ENCODE measurements around the gene CHD2.
A peak's percentile ranks its signal among the peaks of the same experiment; 100 is the strongest.

The CHD2 gene

DNA sequence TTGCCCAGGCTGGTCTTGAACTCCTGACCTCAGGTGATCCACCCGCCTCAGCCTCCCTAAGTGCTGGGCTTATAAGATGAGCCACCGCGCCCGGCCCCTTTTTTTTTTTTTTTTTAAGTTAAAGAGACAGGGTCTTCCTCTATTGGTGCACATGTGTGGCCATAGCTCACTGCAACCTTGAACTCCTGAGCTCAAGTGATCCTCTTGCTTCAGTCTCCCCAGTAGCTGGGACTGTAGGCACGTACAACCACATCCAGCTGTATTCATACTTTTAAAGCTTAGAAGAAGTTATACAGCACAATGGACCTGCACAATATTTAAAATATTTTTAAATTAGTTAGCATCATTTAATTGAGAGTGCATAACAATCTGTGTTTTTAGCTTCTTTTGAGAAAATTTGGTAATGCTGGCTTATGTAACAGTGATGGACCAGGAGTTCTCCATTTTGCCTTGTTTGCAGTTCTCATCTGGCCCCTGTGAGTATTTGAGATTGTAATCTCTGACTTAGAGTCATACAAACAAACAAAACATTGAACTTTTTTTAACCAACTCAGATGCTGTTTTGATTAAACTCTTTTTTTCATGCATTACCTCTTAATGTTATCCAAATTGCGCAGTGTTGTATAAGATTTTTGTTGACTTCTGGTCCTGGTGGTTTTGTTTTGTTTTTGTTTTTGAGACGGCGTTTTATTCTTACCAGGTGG lies 33.0 kb downstream of the CHD2 start:
- no peak for DNase-seq

DNA sequence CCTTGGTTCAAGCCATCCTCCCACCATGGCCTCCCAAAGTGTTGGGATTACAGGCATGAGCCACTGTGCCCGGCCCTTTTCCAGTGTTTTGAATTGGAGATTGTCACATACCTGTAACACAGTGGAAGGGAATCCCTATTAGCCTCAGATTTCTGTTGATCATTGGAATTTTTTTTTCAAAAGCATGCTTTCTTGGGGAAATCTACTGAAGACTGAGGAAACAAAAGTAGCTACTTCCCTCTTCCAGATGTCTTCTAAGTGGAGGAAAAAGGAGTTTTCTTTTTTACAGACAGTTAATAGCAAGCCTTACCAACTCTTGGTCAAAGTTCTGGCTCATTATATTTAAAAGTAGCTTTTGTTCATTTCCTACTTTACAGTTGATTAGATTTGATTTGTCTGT lies 33.7 kb downstream of the CHD2 start:
- no peak for DNase-seq

DNA sequence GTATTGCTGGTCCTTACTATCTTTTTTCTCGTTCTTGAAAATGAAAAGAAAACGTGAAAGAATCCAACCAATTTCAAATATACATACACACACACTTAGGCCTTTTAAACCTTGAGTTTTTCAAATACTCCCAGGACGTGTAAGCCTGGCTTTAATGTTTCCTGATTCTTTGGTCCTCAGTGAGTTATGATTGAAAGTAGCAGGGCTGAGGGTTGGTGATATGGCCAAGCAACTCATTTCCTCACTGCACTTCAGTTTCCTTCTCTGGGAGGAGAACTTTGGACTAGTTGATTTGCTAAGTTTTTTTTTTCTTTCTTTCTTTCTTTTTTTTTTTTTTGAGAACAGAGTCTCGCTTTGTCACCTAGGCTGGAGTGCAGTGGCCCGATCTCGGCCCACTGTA lies 34.6 kb downstream of the CHD2 start:
- no peak for DNase-seq

DNA sequence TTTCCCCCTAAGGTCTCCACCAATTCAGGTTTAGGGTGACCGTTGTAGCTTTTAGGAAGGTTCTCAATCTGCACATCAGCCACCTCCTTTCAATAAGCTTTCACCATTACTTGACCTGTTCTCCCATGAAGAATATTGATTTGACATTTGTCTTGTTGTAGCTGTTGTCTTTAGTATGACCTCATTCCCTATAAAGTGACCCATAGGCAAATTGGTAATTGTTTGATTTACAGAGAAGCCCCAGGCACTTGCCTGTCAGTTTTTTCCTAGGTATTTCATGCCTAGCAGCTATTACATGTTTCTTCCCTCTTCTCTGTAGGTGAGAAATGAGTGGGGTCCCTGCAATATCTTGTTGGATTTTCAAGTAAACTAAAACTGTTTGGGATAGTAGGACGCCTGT lies 36.0 kb downstream of the CHD2 start:
- no peak for DNase-seq

DNA sequence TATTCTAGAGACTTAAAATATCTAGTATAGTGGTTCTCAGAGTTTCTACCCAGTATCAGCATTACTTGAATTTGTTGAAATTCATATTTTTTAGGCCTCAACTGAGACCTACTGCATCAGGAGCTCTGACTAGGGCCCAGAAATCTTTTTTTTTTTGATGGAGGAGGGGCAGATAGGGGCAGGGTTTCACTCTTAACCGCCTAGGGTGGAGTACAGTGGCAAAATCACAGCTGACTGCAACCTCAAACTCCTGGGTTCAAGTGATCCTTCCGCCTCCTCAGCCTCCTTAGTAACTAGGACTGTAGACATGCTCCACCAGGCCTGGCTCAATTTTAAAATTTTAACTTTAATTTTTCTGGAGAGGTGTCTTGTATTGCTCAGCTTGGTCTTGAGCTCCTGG lies 36.6 kb downstream of the CHD2 start:
- DNase-seq, result no peak

DNA sequence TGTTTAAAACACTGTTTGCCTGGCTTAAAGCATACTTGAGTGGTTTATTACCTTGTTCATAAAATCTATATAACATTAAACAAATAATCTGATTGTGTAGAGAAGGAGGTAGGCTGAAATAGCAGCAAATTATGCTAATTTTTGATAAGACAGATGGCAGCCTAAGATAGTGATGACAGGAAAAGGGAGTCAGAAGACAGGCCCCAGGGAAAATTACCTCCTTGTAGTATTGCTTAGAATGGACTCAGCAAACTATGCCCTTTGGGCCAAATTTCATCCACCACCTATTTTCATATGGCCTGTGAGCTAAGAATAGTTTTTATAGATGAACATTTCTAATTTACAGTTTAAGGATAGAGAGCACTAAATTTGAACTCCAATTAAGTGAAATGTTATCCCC lies 37.8 kb downstream of the CHD2 start:
- DNase-seq, result no peak

DNA sequence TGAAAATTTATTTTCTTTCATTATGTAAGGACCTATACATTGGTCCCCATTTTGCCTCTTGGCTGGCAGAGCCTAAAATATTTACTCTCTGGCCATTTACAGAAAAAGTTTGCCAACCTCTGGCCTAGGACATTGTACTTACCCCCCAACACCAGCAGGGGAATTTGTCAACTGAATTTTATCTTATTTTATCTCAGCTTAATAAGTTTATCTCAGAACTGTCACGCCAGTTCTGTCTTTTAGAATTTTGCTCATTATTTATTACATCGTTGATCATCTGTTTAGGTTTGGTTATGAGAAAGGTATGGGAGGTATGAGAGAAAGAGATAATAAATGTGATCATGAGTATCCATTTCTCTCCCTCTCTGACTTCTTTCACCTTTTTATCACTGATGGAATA lies 38.3 kb downstream of the CHD2 start:
- DNase-seq, result no peak

DNA sequence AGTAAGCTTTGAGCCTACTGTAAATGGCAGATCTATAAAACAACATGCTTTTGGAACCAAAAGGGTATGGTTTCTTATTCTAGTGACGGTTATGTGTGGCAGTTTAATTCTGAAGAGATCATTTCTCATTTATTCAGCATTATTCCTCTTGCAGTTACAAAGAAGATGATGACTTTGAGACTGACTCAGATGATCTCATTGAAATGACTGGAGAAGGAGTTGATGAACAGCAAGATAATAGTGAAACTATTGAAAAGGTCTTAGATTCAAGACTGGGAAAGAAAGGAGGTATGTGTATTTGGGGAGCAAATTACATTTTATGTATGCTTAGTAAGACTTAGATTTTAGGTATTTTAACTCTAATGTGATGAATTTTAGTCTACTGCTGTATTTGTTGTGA lies 41.5 kb downstream of the CHD2 start:
- no peak for DNase-seq

DNA sequence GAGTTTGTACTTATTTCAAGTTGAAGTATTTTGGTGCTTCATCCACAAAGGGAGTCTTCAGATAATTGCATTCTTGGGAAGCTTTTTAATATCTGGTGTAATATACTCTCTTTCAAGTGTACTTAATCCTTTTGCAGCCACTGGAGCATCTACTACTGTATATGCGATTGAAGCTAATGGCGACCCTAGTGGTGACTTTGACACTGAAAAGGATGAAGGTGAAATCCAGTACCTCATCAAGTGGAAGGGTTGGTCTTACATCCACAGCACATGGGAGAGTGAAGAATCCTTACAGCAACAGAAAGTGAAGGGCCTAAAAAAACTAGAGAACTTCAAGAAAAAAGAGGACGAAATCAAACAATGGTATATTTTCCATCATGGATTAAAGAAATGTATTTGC lies 42.6 kb downstream of the CHD2 start:
- no peak for DNase-seq

DNA sequence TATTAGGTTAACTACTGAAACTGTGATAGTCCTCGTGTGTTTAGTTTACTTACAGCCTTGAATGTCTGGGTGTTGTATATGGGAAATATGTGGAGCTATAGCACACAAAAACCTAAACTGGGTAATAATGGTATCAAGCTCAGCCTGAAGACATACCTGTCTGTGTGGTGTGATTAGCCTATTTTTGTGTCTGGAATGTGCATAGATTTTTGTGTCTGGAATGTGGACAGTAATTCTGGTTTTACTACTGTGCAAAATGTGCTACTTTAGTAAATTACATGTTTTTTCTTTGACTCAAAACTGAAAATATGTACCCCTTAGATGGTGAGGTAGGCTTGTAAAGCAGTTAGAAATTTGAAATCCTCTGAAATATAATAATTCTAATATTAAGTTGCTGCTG lies 43.5 kb downstream of the CHD2 start:
- no peak for DNase-seq

DNA sequence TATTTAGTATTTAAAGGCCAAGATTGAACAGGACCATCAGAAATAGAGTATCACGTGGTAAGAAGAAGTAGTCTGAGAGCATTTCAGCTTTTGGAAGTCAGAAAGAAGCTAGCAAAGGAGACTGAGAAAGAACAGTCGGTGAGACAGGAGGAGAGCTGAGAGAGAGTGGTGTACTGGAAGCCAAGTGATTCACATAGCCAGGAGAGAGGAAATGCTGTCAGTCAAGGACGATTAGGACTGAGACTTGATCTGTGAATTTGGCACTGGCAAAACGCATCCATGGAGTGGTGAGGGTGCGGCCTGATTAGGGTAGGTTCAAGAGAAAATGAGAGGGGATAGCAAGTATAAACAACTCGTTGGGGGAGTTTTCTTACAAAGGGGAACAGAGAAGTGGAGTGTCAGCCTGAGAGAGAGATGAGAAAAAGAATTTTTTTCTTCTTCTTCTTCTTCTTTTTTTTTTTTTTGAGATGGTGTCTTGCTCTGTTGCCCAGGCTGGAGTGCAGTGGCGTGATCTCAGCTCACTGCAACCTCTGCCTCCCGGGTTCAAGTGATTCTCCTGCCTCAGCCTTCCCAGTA lies 44.9 kb downstream of the CHD2 start:
- no peak for DNase-seq

DNA sequence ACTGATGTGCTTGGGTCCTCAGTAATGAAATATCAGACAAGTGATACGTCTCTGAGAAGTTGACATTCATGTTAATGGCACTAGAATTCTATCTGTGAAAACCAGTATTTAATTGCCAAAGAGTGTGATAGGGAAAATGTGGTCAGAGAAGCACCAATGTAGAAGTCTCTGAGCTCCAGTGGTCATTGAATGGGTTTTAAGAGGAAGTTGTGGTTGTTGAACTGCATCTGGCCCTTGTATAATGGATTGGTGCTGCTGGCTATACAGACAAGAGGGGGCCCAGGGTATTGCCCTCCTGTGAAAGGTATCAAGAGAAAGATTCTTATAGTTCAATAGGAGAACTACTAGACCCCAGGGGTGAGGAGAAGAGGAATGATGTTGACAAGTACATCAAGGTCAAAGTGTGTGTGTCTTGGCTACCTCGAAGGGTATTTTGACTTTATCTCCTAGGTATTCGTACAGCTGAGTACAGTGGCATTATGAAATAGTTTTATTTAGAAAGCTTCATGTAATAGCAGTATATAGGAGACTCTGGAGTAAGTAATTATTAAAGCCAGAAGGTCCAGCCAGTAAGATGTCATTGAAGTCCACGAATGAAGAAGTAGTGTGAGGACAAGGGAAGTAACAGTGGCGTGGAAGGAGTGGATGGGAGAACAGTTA lies 47.1 kb downstream of the CHD2 start:
- no peak for DNase-seq

DNA sequence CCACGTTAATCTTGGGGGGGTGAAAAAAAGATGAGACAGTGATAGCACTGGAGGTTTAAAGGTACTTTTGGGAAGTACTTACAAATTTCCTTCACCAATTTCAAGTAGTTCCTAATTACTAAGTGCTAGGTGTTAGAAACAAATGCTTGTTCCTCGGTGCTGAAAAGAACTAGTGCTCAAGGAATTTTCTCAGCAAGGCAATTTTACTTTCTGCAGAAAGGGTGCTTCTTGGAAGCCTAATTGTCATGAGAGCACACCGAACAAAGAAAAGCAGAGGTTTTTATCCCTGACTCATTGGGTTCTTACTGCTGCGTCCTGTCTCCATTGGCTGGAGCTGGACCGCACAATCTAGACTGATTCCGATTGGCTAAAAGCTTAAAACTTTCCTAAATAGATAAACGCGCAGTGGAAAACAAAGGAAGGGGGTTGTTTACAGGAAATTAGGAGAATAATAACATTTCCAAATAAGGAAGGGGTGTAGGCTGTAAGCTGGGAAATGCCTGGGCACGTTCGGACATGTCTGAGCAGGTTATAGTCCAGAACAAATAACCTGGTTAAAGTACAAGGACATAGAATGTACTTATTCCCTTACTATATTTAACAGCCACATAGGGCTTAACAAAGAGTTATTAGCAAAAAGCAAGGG lies 49.6 kb downstream of the CHD2 start:
- no peak for DNase-seq

DNA sequence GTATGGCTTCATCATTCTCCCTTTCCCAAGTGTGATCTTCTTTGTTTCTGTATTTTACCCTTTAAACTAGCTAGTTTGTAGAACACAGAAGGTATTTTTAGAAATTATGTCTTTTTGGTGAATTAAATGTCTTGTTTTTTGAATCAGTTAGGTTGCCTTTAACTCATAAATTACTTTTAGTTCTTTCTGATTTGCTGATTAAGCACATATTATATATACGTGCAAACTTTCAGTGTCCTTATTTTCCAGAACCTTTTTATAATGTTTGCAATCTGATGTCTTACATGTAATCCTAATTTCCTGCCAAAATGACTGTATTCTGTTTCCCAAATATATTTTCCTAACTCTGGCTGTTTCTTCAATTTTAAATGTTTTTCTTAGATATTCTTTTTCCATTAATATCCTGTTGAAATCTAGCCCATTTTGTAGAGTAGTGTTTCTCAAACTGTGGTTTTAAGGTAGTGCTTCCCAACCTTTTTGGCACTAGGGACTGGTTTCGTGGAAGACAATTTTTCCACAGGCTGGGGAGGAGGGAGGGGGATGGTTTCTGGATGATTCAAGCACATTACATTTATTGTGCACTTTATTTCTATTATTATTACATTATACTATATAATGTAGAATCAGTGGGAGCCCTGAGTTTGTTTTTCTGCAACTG lies 51.8 kb downstream of the CHD2 start:
- no peak for DNase-seq

DNA sequence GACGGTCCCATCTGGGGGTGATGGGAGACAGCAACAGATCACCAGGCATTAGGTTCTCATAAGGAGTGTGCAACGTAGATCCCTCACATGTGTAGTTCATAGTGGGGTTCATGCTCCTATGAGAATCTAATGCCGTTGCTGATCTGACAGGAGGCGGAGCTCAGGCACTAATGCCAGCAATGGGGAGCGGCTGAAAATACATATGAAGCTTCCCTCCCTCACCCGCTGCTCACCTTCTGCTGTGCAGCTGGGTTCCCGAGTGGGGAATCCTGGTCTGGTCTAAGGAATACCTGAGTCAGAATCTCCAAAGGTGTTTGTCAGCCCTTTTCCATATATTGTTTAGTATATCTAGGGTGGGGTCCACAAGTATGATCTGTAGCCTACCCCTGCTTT lies 52.3 kb downstream of the CHD2 start:
- DNase-seq, result no peak

DNA sequence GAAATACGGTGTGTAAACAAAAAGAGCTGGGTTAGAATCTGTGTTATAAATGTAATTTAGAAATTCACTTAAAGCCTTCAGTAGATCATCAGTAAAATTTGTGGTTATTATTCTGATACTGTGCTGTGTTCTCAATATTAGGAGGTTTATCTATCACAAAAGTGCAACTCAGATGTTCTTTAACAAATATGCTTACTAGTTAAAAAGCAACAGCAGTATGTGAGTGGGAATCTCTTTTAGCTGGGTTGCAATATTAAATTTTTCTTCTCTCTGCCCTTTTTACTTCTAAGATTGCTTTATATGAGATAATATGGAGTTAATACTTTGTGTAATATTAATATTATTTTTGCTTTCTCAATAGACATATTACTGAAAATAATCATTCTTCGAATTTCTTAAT lies 53.4 kb downstream of the CHD2 start:
- no peak for DNase-seq

DNA sequence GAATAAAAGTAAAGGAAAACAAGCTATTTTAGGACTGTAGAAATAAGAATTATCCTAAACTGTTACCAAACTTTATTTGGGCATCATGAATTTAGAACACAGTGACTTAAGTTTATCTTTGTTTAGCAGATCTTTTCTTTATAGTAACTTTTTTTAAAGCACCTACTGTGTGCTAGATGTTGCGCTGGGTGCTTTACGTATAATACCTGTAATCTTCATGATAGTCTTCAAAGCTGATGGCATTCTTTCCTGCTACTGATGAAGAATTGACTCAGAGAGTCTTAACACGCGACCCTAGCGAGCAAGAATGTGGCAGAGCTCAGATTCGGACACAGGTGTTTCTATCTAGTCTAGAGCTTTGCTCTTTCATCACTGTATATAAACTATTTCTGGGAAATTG lies 53.9 kb downstream of the CHD2 start:
- no peak for DNase-seq

DNA sequence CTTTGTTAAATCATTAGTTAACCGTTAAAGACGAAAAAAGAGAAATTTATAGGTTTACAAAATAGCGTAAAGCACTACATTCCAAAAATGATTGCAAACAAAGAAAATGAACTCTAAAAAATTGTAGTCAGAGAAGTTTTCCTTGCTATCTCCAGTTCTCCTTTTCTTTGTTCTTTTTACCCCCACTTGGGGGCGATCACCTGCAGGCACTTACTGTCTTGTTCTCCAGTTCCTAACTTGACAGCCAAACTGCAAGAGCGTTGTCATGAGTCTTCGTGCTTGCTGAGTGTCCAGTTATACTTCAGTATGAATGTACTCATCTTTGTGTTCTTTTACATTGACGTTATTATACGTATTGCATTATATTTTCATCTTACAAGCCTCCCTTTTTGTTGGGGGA lies 54.5 kb downstream of the CHD2 start:
- DNase-seq, result no peak

DNA sequence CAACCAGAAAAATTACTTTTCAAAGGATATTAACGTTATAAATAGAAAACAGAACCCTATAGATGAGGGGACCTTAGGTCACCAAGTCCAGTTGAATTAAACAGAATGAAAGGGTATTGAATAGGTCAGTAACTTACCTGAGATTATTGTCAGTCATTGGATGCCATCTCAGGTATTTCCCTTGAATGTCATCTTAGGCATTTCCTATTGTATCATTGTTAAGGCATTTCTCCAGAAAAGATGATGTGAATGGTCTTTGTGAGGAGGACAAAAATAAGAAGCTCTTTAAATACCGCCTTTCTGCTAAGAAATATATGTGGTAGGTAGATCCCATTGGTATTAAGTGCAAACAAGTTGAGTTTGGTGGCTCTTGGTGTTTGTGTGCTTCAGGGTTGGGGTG lies 55.6 kb downstream of the CHD2 start:
- DNase-seq, result no peak

DNA sequence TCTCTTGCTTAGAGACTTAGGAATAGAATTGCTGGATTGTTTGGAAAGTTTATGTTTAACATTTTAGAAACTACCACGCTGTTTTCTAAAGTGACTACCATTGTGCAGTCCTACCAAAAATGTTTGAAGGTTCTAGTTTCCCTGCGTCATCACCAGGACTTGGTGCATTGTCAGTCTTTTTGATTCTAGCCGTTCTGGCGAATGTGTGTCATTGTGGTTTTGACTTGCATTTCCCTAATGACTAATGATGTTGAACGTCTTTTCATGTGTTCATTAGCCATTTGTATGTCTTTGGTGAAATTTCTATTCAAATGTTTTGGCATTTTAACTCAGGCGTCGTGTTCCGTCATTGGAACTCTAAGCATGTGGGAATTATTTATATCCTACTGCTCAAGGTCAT lies 58.0 kb downstream of the CHD2 start:
- peak; percentile 37 for DNase-seq

DNA sequence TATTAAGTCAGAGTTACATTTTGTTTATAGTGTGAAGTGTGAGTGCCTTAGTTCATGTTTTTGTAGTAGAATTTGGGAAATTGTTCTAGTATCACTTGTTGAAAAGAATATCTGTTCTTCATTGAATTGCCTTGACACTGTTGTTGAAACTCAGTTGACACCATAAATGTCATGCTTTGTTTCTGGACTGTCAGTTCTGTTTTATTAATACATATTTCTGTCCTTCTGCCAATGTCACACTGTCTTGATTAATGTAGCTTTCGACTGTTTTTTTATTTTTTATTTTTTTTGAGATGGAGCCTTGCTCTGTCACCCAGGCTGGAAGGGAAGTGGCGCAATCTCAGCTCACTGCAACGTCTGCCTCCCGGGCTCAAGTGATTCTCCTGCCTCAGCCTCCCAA lies 59.1 kb downstream of the CHD2 start:
- no peak for DNase-seq

DNA sequence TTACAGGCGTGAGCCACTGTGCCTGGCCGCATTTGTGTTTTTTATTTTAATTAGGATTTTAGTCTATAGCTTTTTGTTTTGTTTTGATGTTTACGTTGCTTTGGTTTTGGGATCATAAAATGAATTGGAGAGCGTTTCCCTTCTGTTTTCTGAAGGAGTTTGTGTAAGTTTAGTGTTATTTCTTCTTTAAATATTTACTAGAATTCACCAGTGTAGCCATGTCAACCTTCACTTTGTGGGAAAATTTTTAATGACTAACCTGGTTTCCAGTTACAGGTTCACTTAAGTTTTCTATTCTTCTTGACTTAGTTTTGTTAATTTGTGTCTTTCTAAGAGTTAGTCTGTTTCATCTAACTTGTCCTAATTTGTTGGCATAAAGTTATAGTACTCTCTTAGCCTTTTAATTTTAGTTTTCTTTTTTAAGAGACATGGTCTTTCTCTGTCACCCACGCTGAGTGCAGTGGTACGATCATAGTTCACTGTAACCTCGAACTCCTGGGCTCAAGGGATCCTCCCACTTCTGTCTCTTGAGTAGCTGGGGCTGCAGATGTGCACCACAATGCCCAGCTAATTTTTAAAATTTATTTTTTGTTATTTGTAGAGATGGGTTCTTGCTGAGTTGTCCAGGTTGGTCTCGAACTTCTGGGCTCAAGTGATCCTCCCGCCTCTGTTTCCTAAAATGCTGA lies 61.0 kb downstream of the CHD2 start:
- DNase-seq, result no peak

DNA sequence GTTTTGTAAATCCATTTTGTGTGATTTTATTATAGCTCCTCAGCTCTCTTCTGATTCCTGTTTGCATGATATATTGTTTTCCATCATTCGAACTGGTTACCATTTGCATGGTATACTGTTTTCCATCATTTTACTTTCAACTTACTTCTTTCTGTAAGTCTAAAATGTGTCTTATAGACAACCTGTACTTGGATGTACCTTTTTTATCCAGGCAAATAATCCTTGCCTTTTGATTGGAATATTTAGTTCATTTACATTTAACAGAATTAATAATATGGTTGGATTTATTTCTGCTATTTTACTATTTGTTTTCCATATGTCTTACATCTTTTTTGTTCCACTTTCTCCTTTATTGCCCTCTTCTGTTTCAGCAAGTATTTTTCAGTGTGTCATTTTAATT lies 62.8 kb downstream of the CHD2 start:
- DNase-seq, result no peak
